Mesenchymal stem cell (in vitro differentiated cells and primary cell): ENCODE data around the gene GPC3.
"Not testable (repeated sequence)": the region's sequence is repeated elsewhere in the genome, so short reads cannot be mapped to it uniquely, and the experiment has no call there.

Experiments used
- DNase-seq: peaks from one replicate; pipeline ENCODE4 v3.0.0-alpha.2; 2013
- H2AFZ ChIP-seq: one replicate; pipeline ENCODE4 v1.6.1; 2013; ENCODE audit warnings: low read depth, mild to moderate bottlenecking, control low read depth, inconsistent platforms, low read length, moderate library complexity
- H2AK5ac ChIP-seq: 2 replicates; pipeline ENCODE4 v1.6.1; 2013; ENCODE audit warnings: low read length, moderate library complexity, mild to moderate bottlenecking, inconsistent platforms; ENCODE audit not compliant: severe bottlenecking
- H2BK120ac ChIP-seq: one replicate; pipeline ENCODE4 v1.6.1; 2013; ENCODE audit warnings: low read depth, mild to moderate bottlenecking, inconsistent platforms, low read length, moderate library complexity
- H2BK12ac ChIP-seq, 2 experiments: one replicate each; pipeline ENCODE4 v1.6.1; 2013; ENCODE audit warnings: inconsistent platforms in 2 of 2, low read length in 2 of 2, mild to moderate bottlenecking in 2 of 2, moderate library complexity in 2 of 2, control low read depth in 1 of 2
- H2BK15ac ChIP-seq: one replicate; pipeline ENCODE4 v1.6.1; 2013; ENCODE audit warnings: mild to moderate bottlenecking, low read depth, inconsistent platforms; ENCODE audit not compliant: poor library complexity, severe bottlenecking
- H2BK5ac ChIP-seq: 2 replicates; pipeline ENCODE4 v1.6.1; 2013; ENCODE audit warnings: low read depth, mild to moderate bottlenecking, low read length, control low read depth, inconsistent platforms; ENCODE audit not compliant: poor library complexity, severe bottlenecking
- H3K14ac ChIP-seq, 2 experiments: one replicate each; pipeline ENCODE4 v1.6.1; 2013; ENCODE audit warnings: inconsistent platforms in 2 of 2, low read length in 2 of 2, control low read depth in 1 of 2, mild to moderate bottlenecking in 1 of 2, moderate library complexity in 1 of 2
- H3K18ac ChIP-seq, 2 experiments: one replicate each; pipeline ENCODE4 v1.6.1; 2013; ENCODE audit warnings: inconsistent platforms in 2 of 2, low read length in 2 of 2, control low read depth in 1 of 2, low read depth in 1 of 2, mild to moderate bottlenecking in 1 of 2
- H3K23ac ChIP-seq, 2 experiments: one replicate each; pipeline ENCODE4 v1.6.1; 2013; ENCODE audit warnings: inconsistent platforms in 2 of 2, low read length in 2 of 2, mild to moderate bottlenecking in 2 of 2, moderate library complexity in 2 of 2, control low read depth in 1 of 2
- H3K27ac ChIP-seq: 2 replicates; pipeline ENCODE4 v1.5.1; 2013; ENCODE audit warnings: mild to moderate bottlenecking, moderate library complexity, low read length, control low read depth, inconsistent platforms; ENCODE audit not compliant: poor library complexity, severe bottlenecking
- H3K27me3 ChIP-seq, 2 experiments: 2 replicates each; pipeline versions ENCODE4 v1.6.1 to v1.7.0; 2013; ENCODE audit warnings: low read length in 2 of 2, mild to moderate bottlenecking in 2 of 2, moderate library complexity in 2 of 2, control low read depth in 1 of 2, inconsistent platforms in 1 of 2; ENCODE audit not compliant: control insufficient read depth in 1 of 2, insufficient read depth in 1 of 2
- H3K36me3 ChIP-seq, 2 experiments: 2 replicates each; pipeline versions ENCODE4 v1.6.1 to v1.7.0; 2013; ENCODE audit warnings: low read length in 2 of 2, control low read depth in 1 of 2, inconsistent platforms in 1 of 2, low read depth in 1 of 2, mild to moderate bottlenecking in 1 of 2; ENCODE audit not compliant: insufficient read depth in 2 of 2, control insufficient read depth in 1 of 2
- H3K4ac ChIP-seq, 2 experiments: one replicate each; pipeline ENCODE4 v1.6.1; 2013; ENCODE audit warnings: inconsistent platforms in 2 of 2, low read length in 2 of 2, mild to moderate bottlenecking in 2 of 2, moderate library complexity in 2 of 2, control low read depth in 1 of 2, low read depth in 1 of 2
- H3K4me1 ChIP-seq: 2 replicates; pipeline ENCODE4 v1.6.1; 2013; ENCODE audit warnings: low read depth, low read length, control low read depth; ENCODE audit not compliant: control insufficient read depth, insufficient read depth
- H3K4me2 ChIP-seq: 2 replicates; pipeline ENCODE4 v1.6.1; 2013; ENCODE audit warnings: low read length, mild to moderate bottlenecking, inconsistent platforms; ENCODE audit not compliant: poor library complexity, severe bottlenecking
- H3K4me3 ChIP-seq, 2 experiments: 2 replicates each; pipeline versions ENCODE4 v1.5.1 to v1.7.0; 2013; ENCODE audit warnings: low read length in 2 of 2, mild to moderate bottlenecking in 2 of 2, control low read depth in 1 of 2, low read depth in 1 of 2; ENCODE audit not compliant: insufficient read depth in 1 of 2
- H3K79me1 ChIP-seq: replicated peaks from 2 replicates; pipeline ENCODE4 v1.6.1; 2013; ENCODE audit warnings: mild to moderate bottlenecking, control low read depth, low read length, inconsistent platforms; ENCODE audit not compliant: poor library complexity, severe bottlenecking
- H3K9ac ChIP-seq: 2 replicates; pipeline ENCODE4 v1.7.0; 2013; ENCODE audit warnings: mild to moderate bottlenecking, low read length, moderate library complexity
- H3K9me3 ChIP-seq: 2 replicates; pipeline ENCODE4 v1.7.0; 2013; ENCODE audit warnings: mild to moderate bottlenecking, low read length; ENCODE audit not compliant: control insufficient read depth
- H4K8ac ChIP-seq: one replicate; pipeline ENCODE4 v1.6.1; 2013; ENCODE audit warnings: inconsistent platforms, mild to moderate bottlenecking, low read length, moderate library complexity
- H4K91ac ChIP-seq: one replicate; pipeline ENCODE4 v1.6.1; 2013; ENCODE audit warnings: mild to moderate bottlenecking, low read length, inconsistent platforms
- WGBS: methylation state at CpG from one replicate; pipeline ENCODE4 v1.1.7; 2013; ENCODE audit warnings: mixed read lengths; 5-methylcytosine and 5-hydroxymethylcytosine counted together

GPC3 gene

GRCh38 chrX:133720269-133720668 is 265.1 kb downstream of the GPC3 start:
- 100% methylated on average over 3 of the region's 3 CpGs for WGBS
- H3K27ac ChIP-seq, H3K4me1 ChIP-seq, H4K8ac ChIP-seq, H3K23ac ChIP-seq, H2BK15ac ChIP-seq, DNase-seq, H4K91ac ChIP-seq, H3K9me3 ChIP-seq, H3K9ac ChIP-seq, H3K4me2 ChIP-seq, H3K36me3 ChIP-seq, H3K4me3 ChIP-seq, H3K14ac ChIP-seq, H2BK5ac ChIP-seq, H2BK120ac ChIP-seq, H3K79me1 ChIP-seq, H3K18ac ChIP-seq, H2BK12ac ChIP-seq, H2AK5ac ChIP-seq, H2AFZ ChIP-seq, H3K4ac ChIP-seq: not testable (repeated sequence)
- H3K27me3 ChIP-seq, result peaks cover 0 to 11% of the 10 kb centered on the region in 2 experiments

- H4K8ac ChIP-seq, result no peak overlapping the region
- no peak overlapping the region for H3K18ac ChIP-seq
- H3K27me3 ChIP-seq, result peaks cover 0 to 2% of the 10 kb centered on the region in 2 experiments
- H3K79me1 ChIP-seq, result no peaks in the 10 kb centered on the region
- H3K4me1 ChIP-seq, result no peaks in the 10 kb centered on the region
- peaks cover 7% of the 10 kb centered on the region for H3K9me3 ChIP-seq
- H3K4me3 ChIP-seq, result no peak overlapping the region
- H2AK5ac ChIP-seq, result no peak overlapping the region
- H3K9ac ChIP-seq, result no peak overlapping the region
- H3K23ac ChIP-seq, result no peak overlapping the region
- no peak overlapping the region for H4K91ac ChIP-seq
- H3K27ac ChIP-seq, result no peak overlapping the region
- no peak overlapping the region for H3K4ac ChIP-seq
- no peak overlapping the region for H2AFZ ChIP-seq
- H2BK12ac ChIP-seq, result no peak overlapping the region
- no peak overlapping the region for H2BK5ac ChIP-seq
- no peak overlapping the region for H2BK15ac ChIP-seq
- WGBS, result no CpG with 5 or more reads among the region's 1 CpG
- H3K36me3 ChIP-seq, result no peaks in the 10 kb centered on the region
- no peak overlapping the region for H3K14ac ChIP-seq
- no peak for DNase-seq
- no peak overlapping the region for H2BK120ac ChIP-seq
- H3K4me2 ChIP-seq, result no peak overlapping the region
Observed at GRCh38 chrX:133715715-133716114, 269.7 kb downstream of the GPC3 start.

GRCh38 chrX:133709501-133709900 is 275.9 kb downstream of the GPC3 start:
- no peak for DNase-seq
- Histone ChIP-seq H3K79me1 (no peaks in the 10 kb centered on the region), H3K9ac (no peak overlapping the region), H2AFZ (no peak overlapping the region), H3K4me1 (peaks cover 2% of the 10 kb centered on the region), H3K9me3 (no peaks in the 10 kb centered on the region), H4K8ac (no peak overlapping the region), H2BK12ac (no peak overlapping the region), H3K27me3 (peaks cover 0 to 8% of the 10 kb centered on the region in 2 experiments), H3K4me3 (no peak overlapping the region), H2BK120ac (no peak overlapping the region), H3K36me3 (no peaks in the 10 kb centered on the region), H3K23ac (no peak overlapping the region), H3K18ac (no peak overlapping the region), H3K4me2 (no peak overlapping the region), H4K91ac (no peak overlapping the region), H3K4ac (no peak overlapping the region), H3K14ac (no peak overlapping the region), H2BK5ac (no peak overlapping the region), H2AK5ac (no peak overlapping the region), H2BK15ac (no peak overlapping the region), H3K27ac (no peak overlapping the region)
- WGBS, result no CpG with 5 or more reads among the region's 1 CpG

- DNase-seq, result no peak
- H3K36me3 ChIP-seq, result no peaks in the 10 kb centered on the region
- H3K23ac ChIP-seq, result no peak overlapping the region
- no peak overlapping the region for H4K8ac ChIP-seq
- H3K4ac ChIP-seq, result no peak overlapping the region
- WGBS, result no CpG with 5 or more reads among the region's 1 CpG
- no peak overlapping the region for H2BK15ac ChIP-seq
- no peak overlapping the region for H3K4me2 ChIP-seq
- no peak overlapping the region for H3K4me3 ChIP-seq
- H3K9ac ChIP-seq, result no peak overlapping the region
- H3K27me3 ChIP-seq, result peaks cover 0 to 10% of the 10 kb centered on the region in 2 experiments
- no peaks in the 10 kb centered on the region for H3K9me3 ChIP-seq
- no peak overlapping the region for H3K27ac ChIP-seq
- H3K4me1 ChIP-seq, result peaks cover 2% of the 10 kb centered on the region
- no peak overlapping the region for H3K18ac ChIP-seq
- H2BK120ac ChIP-seq, result no peak overlapping the region
- H3K79me1 ChIP-seq, result no peaks in the 10 kb centered on the region
- no peak overlapping the region for H2AFZ ChIP-seq
- no peak overlapping the region for H3K14ac ChIP-seq
- no peak overlapping the region for H4K91ac ChIP-seq
- no peak overlapping the region for H2AK5ac ChIP-seq
- no peak overlapping the region for H2BK5ac ChIP-seq
- no peak overlapping the region for H2BK12ac ChIP-seq
Observed at GRCh38 chrX:133706890-133707289, 278.5 kb downstream of the GPC3 start.
